DOHH2 (cell line): ENCODE data around the gene TNFRSF25.

Source experiments
- EZH2phosphoT487 ChIP-seq: fragments of 200-600 bp; sonication (generic); IDR thresholded peaks from 2 replicates; pipeline ENCODE4 v1.6.1; 2017; ENCODE audit warnings: borderline replicate concordance, mild to moderate bottlenecking, antibody characterized with exemption, low read length, moderate library complexity, mixed read lengths
- TF ChIP-seq, protein P1 (sequence below): fragments of 200-600 bp; sonication (generic); IDR thresholded peaks from one replicate; pipeline ENCODE4 v1.5.1; 2014; ENCODE audit warnings: antibody characterized with exemption, mild to moderate bottlenecking, low read depth, low read length; ENCODE audit not compliant: poor library complexity, severe bottlenecking

GRCh38 chr1:6427441-6428390 is 38.3 kb downstream of the TNFRSF25 start:
- no peak for TF ChIP-seq EZH2phosphoT487
- TF ChIP-seq, protein P1, sequence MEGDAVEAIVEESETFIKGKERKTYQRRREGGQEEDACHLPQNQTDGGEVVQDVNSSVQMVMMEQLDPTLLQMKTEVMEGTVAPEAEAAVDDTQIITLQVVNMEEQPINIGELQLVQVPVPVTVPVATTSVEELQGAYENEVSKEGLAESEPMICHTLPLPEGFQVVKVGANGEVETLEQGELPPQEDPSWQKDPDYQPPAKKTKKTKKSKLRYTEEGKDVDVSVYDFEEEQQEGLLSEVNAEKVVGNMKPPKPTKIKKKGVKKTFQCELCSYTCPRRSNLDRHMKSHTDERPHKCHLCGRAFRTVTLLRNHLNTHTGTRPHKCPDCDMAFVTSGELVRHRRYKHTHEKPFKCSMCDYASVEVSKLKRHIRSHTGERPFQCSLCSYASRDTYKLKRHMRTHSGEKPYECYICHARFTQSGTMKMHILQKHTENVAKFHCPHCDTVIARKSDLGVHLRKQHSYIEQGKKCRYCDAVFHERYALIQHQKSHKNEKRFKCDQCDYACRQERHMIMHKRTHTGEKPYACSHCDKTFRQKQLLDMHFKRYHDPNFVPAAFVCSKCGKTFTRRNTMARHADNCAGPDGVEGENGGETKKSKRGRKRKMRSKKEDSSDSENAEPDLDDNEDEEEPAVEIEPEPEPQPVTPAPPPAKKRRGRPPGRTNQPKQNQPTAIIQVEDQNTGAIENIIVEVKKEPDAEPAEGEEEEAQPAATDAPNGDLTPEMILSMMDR, result no peak
